ENCODE results near the gene CTBP2.

CTBP2 gene

GRCh38 chr10:125024497-125025234 is 135.7 kb downstream of the CTBP2 start:
- DNase-seq (ENCODE audit: low read depth, low spot score): no peak

- no peak for DNase-seq (ENCODE audit: low read depth, low spot score)
These were observed 136.4 kb downstream of the CTBP2 start for GRCh38 chr10:125023862-125024496.

DNA sequence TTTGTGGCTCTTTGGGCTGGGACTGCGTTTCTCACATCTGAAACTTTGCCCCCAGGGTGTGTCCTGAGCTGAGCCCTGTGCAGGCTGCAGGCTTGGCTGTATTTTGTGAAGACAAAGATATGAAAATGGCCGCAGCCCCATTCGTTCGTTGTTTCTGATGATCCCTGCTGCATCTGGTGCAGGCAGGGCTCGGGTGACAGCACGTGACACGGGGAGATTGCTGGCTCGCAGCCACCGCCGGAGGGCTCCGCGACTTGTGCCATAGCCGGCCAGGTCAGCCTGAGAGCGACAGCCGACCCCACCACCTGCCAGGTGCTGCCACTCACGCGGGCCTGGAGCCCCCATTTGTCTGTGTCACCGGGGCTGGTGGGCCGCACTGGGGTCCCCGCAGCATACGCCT is 137.1 kb downstream of the CTBP2 start:
- no peak for DNase-seq (ENCODE audit: low read depth, low spot score)

DNA sequence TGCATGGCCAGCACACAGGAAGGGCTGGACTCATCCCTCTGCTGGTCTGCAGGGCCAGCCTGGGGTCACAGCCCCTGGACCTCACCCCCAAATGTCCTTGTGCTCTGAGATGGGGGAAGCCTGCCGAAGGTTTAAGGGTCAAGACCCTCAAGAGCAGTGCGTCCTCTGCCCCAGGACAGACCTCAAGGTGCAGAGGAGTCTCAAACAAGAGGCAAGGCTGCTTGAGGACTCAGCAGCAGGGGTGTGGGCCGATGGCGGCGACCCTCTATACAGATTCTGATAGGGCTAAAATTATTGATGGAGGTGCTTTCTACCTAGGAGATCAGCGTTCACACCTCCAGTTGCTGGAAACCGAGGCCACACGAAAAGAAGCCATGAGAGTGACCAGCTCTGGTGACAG is 137.7 kb downstream of the CTBP2 start:
- no peak for DNase-seq (ENCODE audit: low read depth, low spot score)

GRCh38 chr10:125021686-125022344 is 138.5 kb downstream of the CTBP2 start:
- no peak for DNase-seq (ENCODE audit: low read depth, low spot score)

- no peak for DNase-seq (ENCODE audit: low read depth, low spot score)
These were observed 139.5 kb downstream of the CTBP2 start for GRCh38 chr10:125020871-125021270.

GRCh38 chr10:125020386-125020785 is 140.0 kb downstream of the CTBP2 start:
- DNase-seq (ENCODE audit: low read depth, low spot score): no peak

DNA sequence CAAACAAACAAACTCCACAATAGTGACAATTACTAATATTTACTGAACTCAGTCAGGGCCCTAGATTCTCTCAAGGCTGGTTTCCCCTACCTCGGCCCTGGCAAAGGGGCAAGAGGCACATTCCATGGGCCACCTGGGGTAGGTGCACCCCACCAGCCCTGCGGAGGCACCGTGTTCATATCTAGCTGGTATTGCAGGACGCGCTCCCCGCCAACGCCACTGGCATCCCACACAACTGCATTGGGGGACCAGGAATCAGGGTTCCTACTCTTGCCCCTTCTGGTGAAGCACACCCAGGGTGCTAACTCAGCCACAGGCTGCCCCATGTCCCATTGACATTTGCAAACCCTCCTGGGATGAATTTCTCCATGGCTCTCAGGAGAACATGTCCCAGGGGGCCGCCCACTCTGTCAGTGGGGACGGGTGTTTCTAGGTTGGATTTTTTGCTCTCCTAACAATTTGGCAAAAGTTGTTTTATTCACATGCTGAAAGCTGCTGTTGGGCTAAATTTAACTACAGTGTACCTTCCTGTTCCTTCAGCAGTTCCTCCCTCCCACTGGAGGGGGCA is 141.7 kb downstream of the CTBP2 start:
- DNase-seq (ENCODE audit: low read depth, low spot score): no peak

DNA sequence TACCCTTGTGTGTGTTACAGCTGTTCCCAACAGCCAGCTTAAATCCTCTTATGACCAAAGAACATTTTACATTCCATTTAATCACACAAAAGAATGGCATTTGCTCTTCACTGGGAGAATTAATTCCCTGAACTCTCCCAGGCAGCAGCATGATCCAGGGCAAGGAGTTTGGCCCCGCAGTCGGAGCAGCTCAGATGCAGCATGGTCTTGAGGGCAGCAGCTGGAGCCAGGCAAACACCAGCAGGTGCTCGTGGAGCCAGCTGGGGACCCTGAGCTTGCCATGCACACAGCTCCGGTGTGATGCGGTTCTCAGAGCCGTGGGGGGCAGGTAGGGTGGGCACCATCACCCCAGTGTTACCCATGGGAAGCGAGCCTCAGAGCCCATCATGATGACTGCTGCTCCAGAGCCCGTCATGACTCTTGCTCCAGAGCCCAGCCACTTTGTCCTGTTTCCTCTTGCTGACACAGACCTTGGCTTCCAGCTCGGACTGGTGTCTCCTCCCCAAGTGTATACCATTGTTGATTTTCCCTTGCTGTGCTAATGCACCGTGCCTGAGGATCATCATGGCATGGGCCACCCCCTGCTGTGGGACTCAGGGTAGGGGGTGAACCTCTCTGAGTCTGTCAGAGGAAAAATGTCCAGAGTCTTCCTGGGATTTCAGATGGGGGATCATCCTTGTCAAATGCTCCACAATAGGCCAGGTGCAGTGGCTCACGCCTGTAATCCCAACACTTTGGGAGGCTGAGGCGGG is 142.6 kb downstream of the CTBP2 start:
- no peak for DNase-seq (ENCODE audit: low read depth, low spot score)

DNA sequence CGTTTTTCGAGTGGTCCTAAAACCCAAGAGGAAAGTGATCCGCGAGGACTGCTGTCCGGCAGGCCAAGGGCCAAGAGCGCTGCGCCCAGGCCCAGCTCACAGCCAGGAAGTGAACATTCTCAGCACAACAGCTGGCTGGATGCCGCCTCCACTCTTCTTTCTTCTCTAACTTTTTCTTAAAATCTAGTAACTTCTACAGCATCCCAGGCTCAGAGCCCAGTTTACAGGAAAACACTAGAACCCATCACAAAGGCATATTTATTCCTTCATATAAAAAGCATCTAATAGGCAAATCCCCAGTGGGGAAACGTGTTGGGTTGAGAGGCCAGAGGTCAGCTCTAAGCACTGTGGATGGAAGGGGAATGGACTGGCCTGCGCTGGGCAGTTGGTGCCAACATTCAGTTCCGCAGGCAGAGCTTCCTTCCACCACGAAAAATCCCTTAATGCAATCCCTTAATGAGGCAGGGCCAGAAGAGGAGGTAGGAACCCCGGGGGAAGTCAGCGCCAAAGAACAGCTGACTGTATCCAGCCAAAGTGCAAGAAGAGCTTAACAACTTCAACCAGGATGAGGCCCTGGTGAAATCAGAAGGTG is 143.7 kb downstream of the CTBP2 start:
- no peak for DNase-seq (ENCODE audit: low read depth, low spot score)

- no peak for DNase-seq (ENCODE audit: low read depth, low spot score)
These were observed 144.2 kb downstream of the CTBP2 start for GRCh38 chr10:125016123-125016522.

- DNase-seq (ENCODE audit: low read depth, low spot score): no peak
These were observed 144.9 kb downstream of the CTBP2 start for GRCh38 chr10:125015356-125015944.

- no peak for DNase-seq (ENCODE audit: low read depth, low spot score)
These were observed 145.5 kb downstream of the CTBP2 start for GRCh38 chr10:125014836-125015355.

GRCh38 chr10:125014086-125014830 is 146.1 kb downstream of the CTBP2 start:
- no peak for DNase-seq (ENCODE audit: low read depth, low spot score)

GRCh38 chr10:125013529-125013872 is 146.9 kb downstream of the CTBP2 start:
- DNase-seq (ENCODE audit: low read depth, low spot score): no peak

GRCh38 chr10:125012851-125013528 is 147.4 kb downstream of the CTBP2 start:
- DNase-seq (ENCODE audit: low read depth, low spot score): no peak

DNA sequence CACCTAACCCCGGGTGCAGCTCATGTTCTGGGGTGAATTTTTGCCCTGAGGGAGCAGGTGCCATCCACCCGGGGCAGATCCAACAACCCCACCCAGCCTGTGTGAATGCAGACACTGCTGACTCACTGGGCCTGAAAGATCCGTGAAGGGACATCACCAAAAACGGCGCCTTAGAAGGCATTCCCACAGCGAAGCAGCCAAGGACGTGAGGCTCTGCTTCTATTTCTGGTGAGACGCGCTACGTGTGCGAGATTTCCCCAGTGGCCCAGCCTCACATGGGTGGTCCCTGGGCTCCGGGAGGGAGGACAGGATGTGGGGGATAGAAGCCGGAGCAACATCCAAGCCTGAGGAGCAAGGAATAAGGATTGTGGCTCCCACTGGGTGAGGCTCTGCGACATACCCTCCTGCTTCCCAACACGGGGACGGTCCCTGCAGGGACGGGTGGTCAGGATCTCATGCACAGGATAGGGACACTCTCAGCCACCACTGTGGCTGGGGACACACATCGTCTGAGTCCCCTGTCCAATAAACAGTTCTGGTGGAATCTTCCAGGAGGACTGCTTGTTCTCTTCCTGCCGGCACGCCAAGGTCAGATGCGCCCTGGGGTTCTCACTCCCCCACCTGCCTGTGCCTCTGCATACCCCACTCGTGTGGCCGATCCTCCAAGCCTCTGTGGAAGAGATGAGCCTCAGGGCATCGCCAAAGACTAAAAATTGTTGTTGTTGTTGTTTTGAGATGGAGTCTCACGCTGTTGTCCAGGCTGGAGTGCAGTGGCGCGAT is 148.2 kb downstream of the CTBP2 start:
- DNase-seq (ENCODE audit: low read depth, low spot score): no peak

DNA sequence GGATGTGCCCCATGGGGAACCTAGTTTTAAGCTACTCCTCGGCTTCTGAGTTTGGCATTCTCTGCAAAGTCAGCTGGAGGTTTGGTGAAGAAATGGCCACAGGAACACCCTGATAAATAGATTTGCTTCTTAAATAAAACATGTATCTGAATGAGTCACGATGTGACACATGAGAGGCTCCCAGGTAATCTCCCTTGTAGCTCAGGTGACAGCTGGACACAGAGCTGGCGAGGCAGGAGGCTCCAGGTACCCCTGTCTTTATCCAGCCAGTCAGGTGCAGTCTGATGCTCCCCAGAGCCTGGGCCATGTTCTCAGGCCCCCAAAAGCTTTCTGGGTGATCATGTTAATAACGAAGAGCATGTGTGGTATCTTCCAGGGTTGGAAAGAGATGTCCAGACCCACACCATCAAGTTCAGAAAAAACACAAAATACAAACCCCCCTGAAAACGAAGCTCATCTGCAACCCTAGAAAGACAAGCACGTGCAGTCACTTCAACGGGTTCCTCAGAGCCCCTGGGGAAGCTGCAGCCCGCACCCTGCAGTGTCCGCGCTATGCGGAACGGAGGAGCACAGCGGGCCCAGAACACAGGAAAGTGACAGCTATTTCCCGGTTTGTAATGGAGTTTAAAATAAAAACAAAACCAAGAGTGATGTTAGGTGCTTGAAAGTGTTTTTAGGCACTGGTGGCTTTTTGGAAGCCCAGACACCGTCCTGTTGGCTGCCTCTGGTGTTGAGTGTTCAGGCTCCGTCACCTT is 149.0 kb downstream of the CTBP2 start:
- DNase-seq (ENCODE audit: low read depth, low spot score): no peak
